Astrocyte of the hippocampus (primary cell): ENCODE data around the gene HOXD11.

Experiments used
- DNase-seq: peaks from one replicate; pipeline ENCODE4 v3.0.0; 2011; ENCODE audit warnings: low read depth, low spot score

HOXD11 gene

DNA sequence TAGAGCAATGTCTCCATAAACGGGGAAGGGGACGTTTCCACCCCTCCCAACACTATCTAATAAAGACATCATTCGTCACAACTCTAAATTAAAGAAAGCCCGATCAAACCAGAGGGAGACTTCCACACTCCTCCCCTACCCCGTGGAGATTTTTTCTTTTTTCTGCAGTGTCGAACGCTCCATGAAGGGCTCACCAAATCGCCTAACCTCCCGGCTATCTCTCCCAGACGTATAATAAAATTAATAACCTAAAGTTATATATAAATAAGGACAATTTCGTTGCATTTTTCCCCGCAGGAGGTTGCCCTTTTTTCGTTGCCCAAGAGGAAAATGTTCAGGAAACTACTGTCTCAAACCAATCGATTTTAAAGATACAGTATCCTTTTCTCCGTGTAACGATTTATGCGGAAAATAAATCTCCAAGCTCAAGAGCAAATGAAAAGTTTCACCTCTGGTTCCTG lies 25.7 kb upstream of the HOXD11 start:
- no peak for DNase-seq

DNA sequence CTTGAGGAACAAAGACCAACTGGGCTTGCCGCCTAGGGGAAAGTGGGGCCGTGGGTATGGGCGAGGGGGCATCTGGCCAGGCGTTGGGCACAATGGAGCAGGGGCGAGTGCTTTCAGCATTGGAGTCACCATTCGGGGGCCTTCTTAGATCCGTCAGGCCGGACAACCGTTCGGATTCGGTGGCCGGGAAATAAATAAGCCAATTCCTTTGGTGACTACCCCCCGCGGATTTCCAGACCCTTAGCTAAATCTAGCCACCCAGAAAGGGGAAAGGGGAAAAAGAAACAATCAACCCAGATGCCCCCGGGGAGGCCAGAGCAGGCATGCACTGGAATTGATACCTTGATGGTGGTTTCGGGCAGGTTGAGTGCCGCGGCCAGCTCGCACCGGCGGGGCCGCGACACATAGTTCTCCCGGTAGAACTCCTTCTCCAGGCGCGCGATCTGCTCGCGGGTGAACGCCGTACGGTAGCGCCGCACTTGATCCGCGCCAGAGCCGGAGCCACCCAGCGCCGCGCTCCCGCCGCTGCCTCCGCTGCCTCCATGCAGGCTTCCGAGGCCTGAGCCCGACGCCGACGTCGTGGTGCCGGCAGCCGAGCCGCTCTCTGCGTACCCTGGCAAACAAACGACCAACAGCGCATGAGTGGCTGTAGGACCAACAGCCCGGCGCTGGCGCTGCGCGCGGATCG lies 25.1 kb upstream of the HOXD11 start:
- no peak for DNase-seq

DNA sequence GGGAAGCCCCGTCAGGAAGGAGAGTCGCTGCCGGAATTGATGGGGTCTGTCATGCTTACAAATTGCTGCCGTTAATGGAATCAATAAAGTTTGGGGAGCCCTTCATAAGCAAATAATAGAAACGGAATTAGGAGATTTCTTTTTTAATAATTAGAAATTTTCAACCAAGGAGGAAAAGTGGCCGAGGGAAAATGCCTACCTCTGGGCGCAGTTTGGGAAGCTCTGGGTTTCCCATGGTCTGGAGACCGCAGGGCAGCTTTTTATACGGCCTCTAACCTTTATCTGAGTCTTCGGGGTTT lies 24.6 kb upstream of the HOXD11 start:
- no peak for DNase-seq

DNA sequence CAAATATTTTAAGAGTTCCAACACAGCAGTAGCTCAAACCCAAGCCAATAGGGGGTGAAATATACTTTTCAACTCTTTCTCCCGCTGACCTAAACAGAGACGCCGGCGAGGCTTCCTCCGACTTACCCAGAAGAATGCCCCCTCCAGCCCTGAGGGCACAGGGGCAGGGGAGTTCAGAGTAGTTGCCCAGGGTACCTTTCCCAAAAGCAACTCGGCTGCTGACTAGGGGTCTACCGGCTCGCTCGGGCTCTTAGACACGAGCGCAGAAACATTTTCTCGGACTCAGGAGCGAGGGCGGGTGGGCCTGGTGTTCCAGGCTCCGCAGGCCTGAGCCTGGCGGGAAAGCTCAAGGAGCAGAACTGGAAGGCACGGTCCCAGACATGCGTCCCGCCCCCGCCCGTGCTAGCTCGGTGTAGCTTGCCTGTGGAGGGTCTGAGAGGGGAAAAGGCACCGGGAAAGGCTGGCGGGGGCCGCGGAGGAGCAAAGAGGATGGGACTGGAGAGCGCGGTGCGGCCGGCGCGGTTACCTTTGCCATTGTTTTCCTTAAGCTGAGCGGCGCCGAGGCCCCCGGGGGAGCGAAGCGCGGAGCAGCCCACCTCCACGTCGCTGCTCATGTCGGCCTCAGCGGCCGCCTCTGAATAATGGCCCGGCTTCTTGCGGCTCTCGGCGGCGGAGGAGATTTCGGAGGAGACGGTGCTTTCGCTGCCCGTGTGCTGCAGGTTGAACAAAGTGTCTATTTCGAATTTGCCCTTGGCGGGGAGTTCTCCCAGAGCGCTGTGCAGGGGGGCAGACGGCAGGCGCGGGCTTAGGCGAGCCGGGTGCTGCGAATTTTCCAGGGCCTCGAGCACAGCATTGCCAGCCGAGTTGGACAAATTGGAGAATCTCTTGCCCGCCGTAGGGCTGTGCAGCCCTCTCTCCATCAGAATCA lies 24.0 kb upstream of the HOXD11 start:
- no peak for DNase-seq

DNA sequence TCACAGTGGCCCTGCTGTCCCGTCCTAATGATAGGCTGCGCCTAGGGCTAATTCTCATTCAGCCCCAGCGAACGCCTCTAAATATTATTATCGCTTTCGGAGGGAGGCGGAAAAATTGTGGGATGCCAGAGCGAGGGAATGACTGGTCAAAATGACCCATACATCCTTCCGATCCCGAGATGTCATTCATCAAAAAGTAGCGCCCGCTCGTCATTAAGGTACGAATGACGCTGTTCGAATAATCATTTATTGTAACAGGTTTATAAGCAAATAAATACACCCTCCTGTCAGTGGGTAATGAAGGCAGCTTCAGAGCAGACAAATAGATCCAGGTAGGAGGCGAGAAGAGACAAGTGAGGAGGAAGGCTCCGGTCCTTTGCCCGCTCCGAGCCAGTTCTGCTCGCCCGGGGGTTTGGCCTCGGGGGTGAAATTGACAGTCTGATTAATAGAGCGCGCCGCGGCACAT lies 23.3 kb upstream of the HOXD11 start, which contains the start of gene EVX2:
Gene EVX2 (minus strand): TSS at position 167 of the 466 bp plus-strand sequence. CDS start 186 bp downstream, outside the sequence.
- no peak for DNase-seq

DNA sequence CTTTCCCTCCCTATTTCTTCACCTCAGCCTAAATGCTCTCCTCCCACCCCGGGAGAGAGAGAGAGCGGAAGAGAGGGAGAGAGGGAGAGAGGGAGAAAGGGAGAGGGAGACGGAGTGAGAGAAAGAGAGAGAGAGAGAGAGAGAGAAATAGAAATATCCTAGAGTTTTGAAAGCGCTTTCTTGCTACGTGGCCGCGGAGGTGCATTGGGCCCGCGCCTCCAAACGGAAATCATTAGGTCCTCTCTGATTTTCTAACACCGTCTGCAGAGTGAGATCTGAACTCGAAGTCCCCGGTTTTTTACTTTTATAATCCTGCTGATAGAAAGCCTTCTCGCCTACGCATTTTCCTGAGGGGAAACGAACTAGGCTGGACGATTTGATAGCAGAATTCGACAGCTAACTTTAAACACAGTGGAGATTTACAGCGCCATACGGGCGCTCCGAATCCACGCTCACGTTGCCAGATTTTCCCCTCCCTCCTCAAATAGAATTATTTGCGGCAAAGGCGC lies 22.4 kb upstream of the HOXD11 start:
- no peak for DNase-seq

DNA sequence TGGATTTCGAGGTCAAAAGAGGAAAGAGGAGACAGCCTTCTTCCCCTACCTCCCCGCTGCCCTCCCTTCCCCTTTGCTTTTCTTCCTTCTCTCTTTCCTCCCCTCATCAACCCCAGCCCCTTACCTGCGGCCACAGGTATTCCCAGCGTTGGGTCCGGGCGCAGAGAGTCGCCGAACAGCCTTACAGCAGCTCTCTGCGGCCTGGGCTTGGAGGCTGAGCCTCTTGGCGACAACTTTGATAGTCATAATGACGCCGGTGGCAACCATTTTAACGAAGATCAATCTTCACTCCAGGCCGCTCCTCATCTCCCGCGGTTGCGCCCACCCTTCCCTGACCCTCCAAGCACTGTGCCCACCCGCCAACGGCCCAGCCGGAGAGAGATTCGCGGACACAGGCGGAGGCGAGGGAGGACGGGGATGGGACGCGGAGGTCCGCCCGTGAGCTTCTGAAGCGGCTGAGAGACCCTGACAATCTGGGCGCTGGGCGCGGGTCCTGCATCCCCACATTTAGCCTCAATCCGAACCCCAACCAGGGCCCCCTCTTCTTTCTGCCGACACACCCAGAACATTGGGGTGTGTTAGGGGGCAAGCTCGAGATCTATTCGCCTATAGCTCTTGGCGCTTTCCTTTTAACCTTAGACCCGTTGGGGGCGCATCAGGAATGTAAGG lies 21.8 kb upstream of the HOXD11 start:
- no peak for DNase-seq

DNA sequence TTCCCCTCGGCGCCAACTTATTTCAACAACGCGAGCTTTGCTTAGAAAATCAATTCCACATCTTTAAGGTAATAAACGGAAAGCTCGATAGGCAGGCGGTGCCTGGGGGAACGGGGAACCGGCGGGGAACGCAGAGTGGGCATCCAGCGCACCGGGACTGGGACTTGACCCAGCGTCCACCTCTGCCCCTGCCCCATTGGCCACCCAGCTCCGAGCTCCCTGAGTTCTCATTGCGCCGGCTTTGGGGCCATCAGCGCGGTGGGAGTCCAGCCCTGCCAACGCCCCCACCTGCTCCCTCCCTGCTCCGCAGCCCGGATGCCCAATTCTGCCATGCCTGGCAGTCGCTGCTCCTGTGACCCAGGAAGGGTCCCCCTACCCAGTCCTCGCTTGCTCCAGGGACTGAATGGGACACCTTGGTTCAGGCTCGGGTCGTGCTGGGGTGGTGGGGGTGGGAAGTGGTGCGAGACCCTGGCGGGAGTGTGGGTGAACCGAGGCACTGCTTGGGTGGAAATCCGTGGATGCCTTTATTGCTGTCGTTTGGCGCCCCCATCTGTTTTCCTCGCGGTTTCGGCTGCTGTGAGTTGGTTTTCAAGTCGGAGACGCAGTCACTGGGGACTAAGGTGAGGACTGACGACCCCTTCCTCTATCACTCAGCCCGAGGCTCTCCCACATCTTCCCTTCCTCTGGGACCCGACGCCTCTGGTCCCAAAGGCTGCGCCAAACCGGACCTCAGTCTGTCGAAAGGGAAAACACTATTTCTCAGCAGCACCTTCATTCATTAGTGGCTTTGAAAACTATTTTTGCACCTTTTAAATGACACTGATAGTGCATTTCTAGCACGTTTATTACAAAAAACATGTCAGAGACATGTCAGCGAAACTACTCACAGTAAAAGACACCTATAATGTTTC lies 21.0 kb upstream of the HOXD11 start:
- DNase-seq: peak; percentile 70

DNA sequence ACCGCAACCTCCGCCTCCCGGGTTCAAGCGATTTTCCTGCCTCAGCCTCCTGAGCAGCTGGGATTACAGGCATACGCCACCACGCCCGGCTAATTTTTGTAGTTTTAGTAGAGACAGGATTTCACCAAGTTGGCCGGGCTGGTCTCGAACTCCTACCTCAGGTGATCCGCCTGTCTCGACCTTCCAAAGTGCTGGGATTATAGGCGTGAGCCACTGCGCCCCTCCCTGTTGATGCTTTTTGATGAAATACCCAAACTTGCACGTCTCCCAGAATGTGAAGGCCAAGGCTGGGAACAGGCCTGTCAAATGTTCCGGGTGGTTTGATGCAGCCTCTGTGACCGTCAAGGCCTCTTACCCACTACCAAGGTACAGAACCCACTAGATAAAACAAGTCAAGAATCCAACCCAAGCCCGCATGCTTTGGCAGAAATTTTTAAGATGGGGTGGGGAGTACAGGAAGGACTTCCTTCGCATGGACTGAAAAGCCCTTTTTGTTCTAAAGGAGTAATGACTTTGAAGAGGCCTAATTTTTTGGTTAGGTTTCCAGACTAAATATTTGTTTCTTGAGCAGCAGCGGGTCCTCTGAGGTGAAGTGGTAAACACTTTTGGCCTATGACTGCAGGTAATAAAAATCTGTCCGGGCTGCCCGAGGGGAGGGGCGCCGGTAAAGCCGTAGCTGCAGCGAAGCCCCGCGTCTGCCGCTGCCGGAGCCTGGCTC lies 19.6 kb upstream of the HOXD11 start:
- DNase-seq: no peak

DNA sequence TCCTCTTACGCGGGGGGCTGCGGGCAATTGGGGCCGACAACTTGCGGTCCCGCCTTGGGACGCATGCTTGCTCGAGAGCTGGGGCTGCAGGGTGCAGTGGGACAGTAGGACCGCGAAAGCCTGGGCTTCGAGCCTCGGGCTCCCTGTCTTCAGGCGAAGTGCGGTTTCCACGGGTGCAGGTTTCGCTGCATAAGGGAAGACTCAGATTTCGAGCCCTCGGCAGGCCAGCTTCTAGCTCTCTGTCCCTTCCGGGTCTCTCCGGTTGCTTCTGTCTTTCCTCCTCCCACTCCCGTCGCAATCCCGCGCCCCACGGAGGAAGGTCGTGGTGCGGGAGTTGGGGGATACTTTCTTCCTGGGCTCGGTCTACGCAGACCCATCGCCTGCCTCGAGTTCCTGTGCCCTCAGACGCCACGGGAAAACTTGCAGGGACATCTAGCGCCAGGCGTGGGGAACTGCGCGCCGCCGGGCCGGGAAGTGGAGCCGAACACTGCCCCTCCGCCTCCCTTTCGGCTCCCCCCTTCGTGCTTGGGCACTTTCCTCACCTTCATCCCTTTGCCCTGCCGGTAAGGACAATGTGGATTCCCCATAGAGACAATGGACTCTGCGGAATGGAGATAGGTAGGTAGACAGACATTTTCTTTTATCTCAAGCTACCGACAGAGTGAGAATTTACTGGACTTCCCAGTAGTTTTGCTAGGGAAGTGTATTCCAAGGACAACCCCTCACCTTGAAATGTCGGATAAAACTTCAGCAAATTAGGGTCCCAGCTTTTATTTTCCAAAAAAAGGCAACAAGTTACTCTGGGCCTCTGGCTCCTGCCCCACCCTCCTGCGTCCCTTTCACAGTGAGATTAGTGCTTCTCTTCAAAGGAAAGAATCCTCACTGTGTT lies 18.8 kb upstream of the HOXD11 start:
- DNase-seq: peak; percentile 71

DNA sequence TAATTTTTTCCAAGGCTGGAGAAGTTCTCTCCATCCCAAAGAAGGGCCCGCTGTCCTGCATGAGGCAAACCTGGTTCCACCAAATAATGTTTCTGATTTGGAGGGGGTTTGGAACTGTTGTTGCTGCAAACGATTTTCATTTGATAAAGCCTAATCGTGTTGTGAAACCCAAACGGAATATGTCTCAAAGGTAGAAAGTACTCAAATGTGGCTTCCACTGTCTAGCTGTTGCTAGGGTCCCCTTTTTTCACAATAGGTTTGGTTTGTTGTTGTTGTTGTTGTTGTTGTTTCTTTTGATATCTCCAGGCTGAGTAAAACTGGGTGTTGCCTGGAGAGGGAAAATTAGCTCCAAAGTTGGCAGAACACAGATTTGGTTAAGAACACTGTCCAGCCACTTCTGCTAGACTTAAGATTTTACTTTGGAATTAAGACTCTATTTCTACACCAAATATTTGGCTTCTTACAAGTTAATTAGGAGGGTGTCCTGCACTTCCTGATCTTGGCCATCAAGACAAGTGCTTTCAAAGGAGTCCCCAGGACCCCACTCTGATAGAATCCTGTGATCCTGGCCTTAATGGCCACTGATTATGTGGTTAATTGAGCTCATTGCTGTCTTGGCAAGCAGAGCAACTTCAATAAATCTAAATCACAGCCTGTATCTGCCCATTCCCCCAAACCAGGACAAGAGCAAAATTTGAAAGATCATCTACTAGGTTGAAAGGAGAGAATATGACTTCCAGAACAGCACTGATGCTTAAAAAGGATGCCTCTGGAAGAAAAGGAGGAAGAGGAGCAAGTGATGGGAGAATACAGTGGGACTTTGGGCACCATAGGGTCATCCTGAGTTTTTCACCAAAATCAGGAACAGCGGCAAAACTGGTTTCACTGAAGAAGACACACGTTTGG lies 17.9 kb upstream of the HOXD11 start:
- no peak for DNase-seq

DNA sequence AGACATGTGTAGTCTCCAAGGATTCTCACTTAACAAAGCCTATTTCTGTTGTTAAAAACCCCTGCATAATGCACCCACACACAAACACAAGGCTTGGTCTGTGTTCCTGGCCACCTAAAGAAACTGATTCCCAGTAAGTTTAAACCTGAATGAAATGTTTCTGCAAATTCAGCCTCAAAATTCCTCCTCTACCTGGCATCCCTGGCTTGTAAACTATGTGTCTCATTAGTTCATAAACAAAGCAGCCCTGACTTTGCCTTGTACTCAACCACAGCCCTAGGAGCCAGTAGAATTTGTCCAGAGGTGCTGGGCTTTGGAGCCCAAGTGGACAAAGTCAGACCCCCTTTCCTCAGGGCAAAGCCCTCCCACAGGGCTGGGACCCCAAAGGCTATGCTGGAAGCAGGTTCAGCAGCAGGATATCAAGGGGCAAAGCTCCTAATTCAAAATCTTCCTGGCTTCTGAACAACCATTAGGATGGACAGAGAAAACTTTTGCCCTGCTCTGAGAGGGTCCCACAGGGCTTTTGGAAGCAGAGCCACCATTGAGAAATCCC lies 17.2 kb upstream of the HOXD11 start:
- no peak for DNase-seq

DNA sequence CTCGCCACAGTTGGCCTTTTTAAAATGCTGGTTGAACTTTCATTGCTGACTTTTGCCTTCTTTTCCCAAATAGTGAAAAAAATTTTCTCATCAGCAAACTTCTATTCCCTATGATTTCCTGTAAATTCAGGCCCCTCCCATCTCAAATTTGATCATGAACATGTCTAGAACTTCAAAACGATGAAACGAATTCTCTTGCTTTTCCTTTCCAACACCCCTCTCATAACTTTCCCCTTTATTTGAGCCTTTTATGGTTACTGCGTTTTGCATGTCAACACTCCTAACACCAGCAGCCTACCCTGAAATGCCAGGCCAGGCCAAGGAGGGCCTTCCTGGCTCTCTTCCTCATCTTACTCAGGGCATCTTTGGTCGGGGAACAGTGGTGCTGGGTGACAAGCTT lies 16.2 kb upstream of the HOXD11 start:
- DNase-seq: no peak

DNA sequence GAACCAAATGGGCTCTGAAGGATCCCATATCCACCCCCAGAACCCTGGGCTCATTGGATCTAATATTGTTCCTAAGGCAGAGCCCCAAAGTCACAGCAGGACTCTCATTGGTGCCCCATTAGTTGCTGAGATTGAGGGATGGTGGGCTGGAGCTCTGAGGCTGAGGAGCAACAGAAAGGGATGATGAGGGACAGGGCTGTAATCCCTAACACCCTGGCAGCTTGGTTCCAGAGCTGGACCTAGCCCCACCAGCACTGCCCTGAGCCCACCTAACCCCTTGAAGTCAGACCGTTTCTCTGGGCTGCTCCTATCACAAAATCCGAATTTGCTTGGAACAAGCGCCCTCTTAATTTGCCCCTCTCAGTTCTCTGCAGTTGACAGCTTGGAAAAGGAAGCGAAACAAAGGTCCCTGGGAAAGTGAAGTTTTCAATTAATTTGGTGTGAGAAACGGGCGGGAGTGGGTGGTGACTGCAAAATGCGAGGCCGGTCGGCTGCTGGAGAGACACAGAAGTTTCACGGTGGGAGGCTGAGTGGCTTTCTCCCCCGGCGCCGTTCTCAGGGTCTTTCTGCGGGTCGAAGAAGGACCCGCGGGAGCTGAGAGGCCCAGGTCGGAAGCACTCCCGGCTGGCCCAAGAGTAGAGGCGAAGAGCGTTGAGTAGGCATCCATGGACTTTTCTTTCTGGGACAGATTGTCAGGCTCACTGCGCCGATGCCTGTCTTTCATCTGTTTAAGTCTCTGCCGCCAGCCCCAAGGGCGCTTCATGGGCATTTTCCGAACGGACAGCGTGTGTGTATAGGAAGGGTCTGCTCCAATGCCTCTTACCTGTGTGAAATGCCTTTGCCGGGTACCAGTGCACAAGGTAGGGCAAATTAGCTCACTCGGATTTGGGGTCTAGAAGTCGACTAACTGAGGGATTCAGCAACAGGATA lies 15.5 kb upstream of the HOXD11 start:
- no peak for DNase-seq

DNA sequence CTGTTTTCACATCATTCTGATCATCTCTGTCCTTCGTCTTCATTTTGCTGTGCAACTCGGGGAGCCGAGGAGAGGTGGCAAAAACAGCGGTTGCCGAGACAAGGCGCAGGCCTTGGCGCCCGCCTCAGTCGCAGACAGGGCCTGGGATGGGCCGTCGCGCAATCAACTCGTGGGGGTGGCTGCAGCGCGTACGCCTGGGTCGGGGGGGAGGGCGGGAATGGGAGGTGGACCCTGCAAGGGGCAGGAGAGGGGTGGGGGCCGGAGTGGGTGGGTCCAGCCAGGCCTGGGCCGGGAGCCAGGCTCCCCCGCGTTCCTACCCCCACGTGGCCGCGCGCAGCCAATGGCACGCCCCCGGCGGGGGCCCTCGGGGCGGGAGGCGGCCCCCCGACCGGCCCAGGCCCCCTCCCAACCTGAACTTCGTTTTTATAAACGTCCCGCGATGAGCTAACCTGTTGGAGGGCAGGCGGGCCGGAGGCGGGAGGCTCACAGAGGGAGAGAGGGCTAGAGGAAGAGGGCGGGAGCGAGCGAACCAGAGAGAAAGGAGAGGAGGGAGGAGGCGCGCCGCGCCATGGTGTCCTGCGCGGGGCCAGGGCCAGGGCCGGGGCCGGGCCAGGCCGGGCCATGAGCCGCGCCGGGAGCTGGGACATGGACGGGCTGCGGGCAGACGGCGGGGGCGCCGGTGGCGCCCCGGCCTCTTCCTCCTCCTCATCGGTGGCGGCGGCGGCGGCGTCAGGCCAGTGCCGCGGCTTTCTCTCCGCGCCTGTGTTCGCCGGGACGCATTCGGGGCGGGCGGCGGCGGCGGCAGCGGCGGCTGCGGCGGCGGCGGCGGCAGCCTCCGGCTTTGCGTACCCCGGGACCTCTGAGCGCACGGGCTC lies 14.6 kb upstream of the HOXD11 start, which contains the start of gene HOXD13:
Gene HOXD13 (plus strand): TSS at position 452 of the 875 bp plus-strand sequence. CDS start 170 bp downstream, at position 622.
- no peak for DNase-seq
